ENCODE data around the gene NBEA. TPM values are rescaled to one million over a fixed set of nuclear protein-coding genes. Genes with fewer than 3 reads are reported as not detected.

The NBEA gene
- total RNA-seq, 4 donors from 2014 or later = 1.4 to 14.9 (median 4.1) TPM

- TF ChIP-seq CTCF (IDR thresholded peaks at IDR 0.05) (no peak), POLR2A (IDR thresholded peaks at IDR 0.05) (no peak)
- DNase-seq = no peak
- Histone ChIP-seq H3K27ac (no peak overlapping the region), H3K4me3 (no peak overlapping the region), H3K9me3 (peaks cover 0 to 6% (median 0%) of the 10 kb centered on the region in 4 donors), H3K36me3 (no peaks in the 10 kb centered on the region), H3K27me3 (peaks cover 0 to 10% of the 10 kb centered on the region in 2 donors), H3K4me1 (no peaks in the 10 kb centered on the region)
Observed at GRCh38 chr13:35471706-35472322, 529.7 kb downstream of the NBEA start.

DNA sequence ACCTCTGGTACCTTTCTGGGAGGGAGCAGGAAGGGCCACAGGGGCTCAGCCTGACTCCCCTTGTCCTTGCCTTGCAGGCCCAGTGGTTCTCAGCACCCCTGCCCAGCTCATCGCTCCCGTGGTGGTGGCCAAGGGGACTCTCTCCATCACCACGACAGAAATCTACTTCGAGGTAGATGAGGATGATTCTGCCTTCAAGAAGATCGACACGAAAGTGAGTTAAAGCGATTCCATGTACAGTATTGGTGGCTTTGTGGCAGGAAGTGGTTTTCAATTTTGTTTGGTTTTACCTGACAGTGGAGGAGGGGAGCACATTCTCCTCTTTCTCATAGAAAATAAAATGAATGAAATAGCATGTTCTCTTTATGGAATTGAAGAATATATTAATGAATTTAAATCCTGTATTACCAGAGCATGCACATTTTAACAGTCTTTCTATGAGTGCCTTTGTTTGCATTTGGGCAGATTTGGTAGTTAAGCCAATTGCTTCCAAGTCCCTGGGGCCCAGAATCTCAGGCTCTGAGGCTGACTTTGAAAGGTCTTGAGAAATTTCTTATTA, 530.3 kb downstream of the NBEA start:
- DNase-seq = no peak
- peaks cover 0 to 6% (median 0%) of the 10 kb centered on the region in 4 donors for H3K9me3 ChIP-seq
- no peak overlapping the region for H3K4me3 ChIP-seq
- no peaks in the 10 kb centered on the region for H3K4me1 ChIP-seq
- no peaks in the 10 kb centered on the region for H3K36me3 ChIP-seq
- no peak overlapping the region for H3K27ac ChIP-seq
- no peak for TF ChIP-seq POLR2A (IDR thresholded peaks at IDR 0.05)
- TF ChIP-seq CTCF (IDR thresholded peaks at IDR 0.05) = no peak
- H3K27me3 ChIP-seq = peaks cover 0 to 10% of the 10 kb centered on the region in 2 donors

DNA sequence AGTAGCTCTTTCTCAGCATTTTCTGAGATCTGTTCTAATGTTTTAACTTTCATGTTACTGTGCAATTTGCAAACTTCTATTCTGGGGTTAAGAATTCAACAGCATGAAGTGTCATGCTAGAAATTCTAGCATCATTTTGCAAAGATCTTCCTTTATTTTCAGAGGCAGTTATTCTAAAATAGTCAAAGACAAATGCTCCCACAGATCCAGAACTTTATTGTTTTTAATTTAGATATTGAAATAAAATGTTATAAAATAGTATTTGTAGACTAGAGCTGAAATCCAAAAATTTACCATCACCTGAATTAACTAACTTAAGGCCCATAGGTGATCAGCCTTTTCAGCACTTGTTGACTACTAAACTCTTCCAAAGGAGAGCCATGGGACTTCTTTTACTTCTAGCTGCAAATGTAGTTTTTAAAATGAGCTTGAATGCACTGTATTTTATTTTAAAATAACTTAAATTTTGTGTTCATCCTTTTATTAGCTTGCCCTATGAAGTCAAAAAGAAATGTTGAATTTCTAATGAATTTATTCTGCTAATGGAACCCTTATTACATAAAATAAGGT, 531.2 kb downstream of the NBEA start:
- H3K27me3 ChIP-seq = peaks cover 0 to 10% of the 10 kb centered on the region in 2 donors
- no peak overlapping the region for H3K4me3 ChIP-seq
- H3K36me3 ChIP-seq = no peaks in the 10 kb centered on the region
- DNase-seq = no peak
- H3K4me1 ChIP-seq = no peaks in the 10 kb centered on the region
- H3K9me3 ChIP-seq = peaks cover 0 to 6% (median 0%) of the 10 kb centered on the region in 4 donors
- no peak overlapping the region for H3K27ac ChIP-seq
- TF ChIP-seq POLR2A (IDR thresholded peaks at IDR 0.05) (no peak), CTCF (IDR thresholded peaks at IDR 0.05) (no peak)

- TF ChIP-seq POLR2A (IDR thresholded peaks at IDR 0.05) (no peak), CTCF (IDR thresholded peaks at IDR 0.05) (no peak)
- no peak for DNase-seq
- Histone ChIP-seq H3K36me3 (no peaks in the 10 kb centered on the region), H3K9me3 (peaks cover 0 to 6% (median 0%) of the 10 kb centered on the region in 4 donors), H3K4me3 (no peak overlapping the region), H3K27ac (no peak overlapping the region), H3K4me1 (no peaks in the 10 kb centered on the region), H3K27me3 (peaks cover 0 to 10% of the 10 kb centered on the region in 2 donors)
Observed at GRCh38 chr13:35473802-35474201, 531.7 kb downstream of the NBEA start.

DNA sequence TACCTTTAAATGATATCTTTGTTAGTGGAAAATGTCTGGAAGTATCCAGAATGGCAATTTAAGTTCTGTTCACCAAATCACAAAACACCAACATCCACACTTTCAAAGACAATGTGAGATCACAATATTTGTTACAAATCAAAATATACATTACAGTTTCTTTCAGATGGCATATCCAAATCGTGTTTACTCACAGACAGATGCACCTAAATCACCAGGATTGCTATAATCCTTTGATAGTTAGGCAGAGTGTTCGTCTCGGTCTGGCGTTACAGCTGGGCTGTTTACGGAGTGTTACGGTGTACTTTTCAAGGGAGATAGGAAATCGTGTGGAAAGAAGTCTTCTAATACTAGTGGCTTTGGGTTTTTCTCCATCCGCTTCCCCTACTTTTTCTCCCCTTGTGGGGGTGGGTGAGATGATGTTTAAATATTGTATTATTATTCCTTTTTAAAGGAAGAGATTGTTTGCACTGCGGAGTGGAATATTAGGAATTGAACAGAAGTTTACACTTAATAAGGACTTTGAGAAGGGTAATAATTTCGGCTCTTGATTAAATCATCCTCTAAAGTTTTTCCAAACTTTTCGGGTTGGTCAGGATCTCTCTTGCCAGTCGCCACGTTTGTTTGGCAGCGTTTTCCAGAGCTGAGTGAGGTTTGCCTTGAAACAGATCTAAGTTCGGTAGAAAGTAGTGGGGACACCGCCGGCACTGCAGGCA, 532.6 kb downstream of the NBEA start:
- no peak for TF ChIP-seq CTCF (IDR thresholded peaks at IDR 0.05)
- no peak for DNase-seq
- H3K27me3 ChIP-seq = peaks cover 0 to 10% of the 10 kb centered on the region in 2 donors

More for the DNA sequence above, 532.6 kb downstream of the NBEA start:
- no peaks in the 10 kb centered on the region for H3K36me3 ChIP-seq
- no peaks in the 10 kb centered on the region for H3K4me1 ChIP-seq
- H3K9me3 ChIP-seq = peaks cover 0 to 6% (median 0%) of the 10 kb centered on the region in 4 donors
- H3K4me3 ChIP-seq = peak overlapping the region; percentile 27 to 50 (median 37)
- no peak overlapping the region for H3K27ac ChIP-seq
